Right ventricle myocardium inferior (tissue), 1 donor: Measurements from ENCODE around the gene PLET1. TPM values are rescaled to one million over a fixed set of nuclear protein-coding genes. Genes with fewer than 3 reads are reported as not detected.
A peak's percentile ranks its signal among the peaks of the same experiment; 100 is the strongest.
"Not testable (repeated sequence)": the region's sequence is repeated elsewhere in the genome, so short reads cannot be mapped to it uniquely, and the experiment has no call there.

Experiments
- ATAC-seq: fragments of 200-7000 bp; cut with Tn5 transposase; one replicate; pipeline ENCODE4 v1.9.1; 2020; ENCODE audit warnings: mild to moderate bottlenecking, moderate library complexity
- DNase-seq: peaks from one replicate; pipeline ENCODE4 v3.0.0; 2021; ENCODE audit errors: missing footprints
- intact Hi-C: fragments of 100-400 bp; cut with DNase I; formaldehyde crosslinking; loops from one replicate; pipeline ENCODE4 v1.11.0; 2022
- total RNA-seq: library from RNA; stranded (reverse); fragmentation: NEBNext Ultra II Directional; extraction: Animal tissue kit (Norgen Biotek cat#: 25700); gene quantifications from one replicate; pipeline ENCODE4 v1.2.1, GENCODE V29; 2021
- donor health status: DM: no; HTN: yes; CAD: no; lungs with severe emphysema.

The PLET1 gene
- total RNA-seq, 1 donor from 2014 or later = not detected

GRCh38 chr11:112223754-112224532 is 36.7 kb downstream of the PLET1 start:
- intact Hi-C loops = no loop called here
- no peak for ATAC-seq
- DNase-seq = no peak

GRCh38 chr11:112223121-112223520 is 37.5 kb downstream of the PLET1 start:
- ATAC-seq = no peak
- no peak for DNase-seq
- intact Hi-C loops = no loop called here

- DNase-seq = no peak
- no peak for ATAC-seq
- intact Hi-C loops = no loop called here
These were observed 38.4 kb downstream of the PLET1 start for GRCh38 chr11:112222303-112222702.

- intact Hi-C loops = no loop called here
- DNase-seq = no peak
- no peak for ATAC-seq
These were observed 39.3 kb downstream of the PLET1 start for GRCh38 chr11:112221274-112221835.

GRCh38 chr11:112219476-112220232 is 41.0 kb downstream of the PLET1 start:
- intact Hi-C loops = loop anchor here (1.0 kb wide), 1 partner anchor 61 kb away; no protein-coding TSS in a partner anchor
- DNase-seq (no peak), ATAC-seq (peak; percentile 86)

- ATAC-seq (no peak), DNase-seq (no peak)
- intact Hi-C loops = no loop called here
These were observed 44.0 kb downstream of the PLET1 start for GRCh38 chr11:112216561-112217105.

GRCh38 chr11:112215621-112216020 is 45.0 kb downstream of the PLET1 start:
- no peak for ATAC-seq
- intact Hi-C loops = no loop called here
- DNase-seq = no peak

- ATAC-seq (no peak), DNase-seq (no peak)
- intact Hi-C loops = no loop called here
These were observed 46.9 kb downstream of the PLET1 start for GRCh38 chr11:112213753-112214152.

- DNase-seq (no peak), ATAC-seq (peak; percentile 37)
- intact Hi-C loops = no loop called here
These were observed 48.0 kb downstream of the PLET1 start for GRCh38 chr11:112212710-112213109.

- intact Hi-C loops = no loop called here
- ATAC-seq = no peak
- DNase-seq = no peak
These were observed 48.4 kb downstream of the PLET1 start for GRCh38 chr11:112212290-112212689.

GRCh38 chr11:112211536-112211935 is 49.1 kb downstream of the PLET1 start:
- intact Hi-C loops = no loop called here
- DNase-seq = no peak
- no peak for ATAC-seq

- no peak for ATAC-seq
- intact Hi-C loops = no loop called here
- no peak for DNase-seq
These were observed 49.8 kb downstream of the PLET1 start for GRCh38 chr11:112210890-112211289.

GRCh38 chr11:112206071-112206470 is 54.6 kb downstream of the PLET1 start:
- peak; percentile 40 for DNase-seq
- intact Hi-C loops = no loop called here
- ATAC-seq = no peak

GRCh38 chr11:112200252-112200651 is 60.4 kb downstream of the PLET1 start:
- intact Hi-C loops = no loop called here
- DNase-seq (no peak), ATAC-seq (no peak)

GRCh38 chr11:112199101-112199500 is 61.6 kb downstream of the PLET1 start:
- intact Hi-C loops, ATAC-seq, DNase-seq: not testable (repeated sequence)

Other genes with a start within 250 kb of the PLET1 start
- gene DLAT, start 235.5 kb downstream of the PLET1 start, total RNA-seq = 157 TPM
- 1.2 TPM for gene PIH1D2, start 186.8 kb downstream of the PLET1 start, total RNA-seq
- gene NKAPD1, start 186.6 kb downstream of the PLET1 start, total RNA-seq = 8.1 TPM
- 176 TPM for gene TIMM8B, start 174.1 kb downstream of the PLET1 start, total RNA-seq
- gene SDHD, start 174.0 kb downstream of the PLET1 start, total RNA-seq = 281 TPM
- gene IL18, start 96.8 kb downstream of the PLET1 start, total RNA-seq = 1.8 TPM
- gene TEX12, start 93.5 kb downstream of the PLET1 start, total RNA-seq = 0.54 TPM
- 155 TPM for gene BCO2, start 85.3 kb downstream of the PLET1 start, total RNA-seq
- 31.4 TPM for gene PTS, start 34.4 kb downstream of the PLET1 start, total RNA-seq